Renal cortex interstitium (tissue), 11 donors: ENCODE results near the gene CYP4F8. TPM values are rescaled to one million over a fixed set of nuclear protein-coding genes. Genes with fewer than 3 reads are reported as not detected.
"Not testable (repeated sequence)": the region's sequence is repeated elsewhere in the genome, so short reads cannot be mapped to it uniquely, and the experiment has no call there.

Experiments used
- DNase-seq, 11 donors: peaks; one replicate each; pipeline ENCODE4 v3.0.0-alpha.2; 2013; ENCODE audit warnings: low read depth in 9 of 11, low spot score in 4 of 11; ENCODE audit errors: extremely low read depth in 1 of 11
- polyA plus RNA-seq, 3 donors: library from polyadenylated mRNA; unstranded; fragments of 120-200 nt; gene quantifications; one replicate each; pipeline ENCODE4 v1.2.1, GENCODE V29; 2013; ENCODE audit not compliant: insufficient read length in 3 of 3

CYP4F8 gene
- polyA plus RNA-seq, 3 donors, result not detected

- DNase-seq, result no peak
These were observed 26.0 kb downstream of the CYP4F8 start for GRCh38 chr19:15640904-15641597.

- DNase-seq, result no peak
These were observed 27.0 kb downstream of the CYP4F8 start for GRCh38 chr19:15641901-15642491.

GRCh38 chr19:15642807-15643206, 27.8 kb downstream of the CYP4F8 start:
- DNase-seq, result no peak

- DNase-seq, result no peak
These were observed 28.4 kb downstream of the CYP4F8 start for GRCh38 chr19:15643387-15643786.

GRCh38 chr19:15644066-15644741, 29.2 kb downstream of the CYP4F8 start:
- DNase-seq, result no peak

- DNase-seq, result no peak
These were observed 29.8 kb downstream of the CYP4F8 start for GRCh38 chr19:15644816-15645215.

- DNase-seq, result no peak
These were observed 34.5 kb downstream of the CYP4F8 start for GRCh38 chr19:15649526-15649925.

- DNase-seq, result not testable (repeated sequence)
These were observed 35.1 kb downstream of the CYP4F8 start for GRCh38 chr19:15650123-15650522.

GRCh38 chr19:15651791-15652190, 36.8 kb downstream of the CYP4F8 start:
- DNase-seq, result no peak

GRCh38 chr19:15652559-15653278, 37.7 kb downstream of the CYP4F8 start:
- no peak for DNase-seq

GRCh38 chr19:15656467-15656866, 41.4 kb downstream of the CYP4F8 start:
- no peak for DNase-seq

- DNase-seq, result no peak
These were observed 48.2 kb downstream of the CYP4F8 start for GRCh38 chr19:15663247-15663646.

- no peak for DNase-seq
These were observed 51.2 kb downstream of the CYP4F8 start for GRCh38 chr19:15666186-15666585.

GRCh38 chr19:15666883-15667282, 51.9 kb downstream of the CYP4F8 start:
- DNase-seq, result no peak

GRCh38 chr19:15669440-15669839, 54.4 kb downstream of the CYP4F8 start:
- DNase-seq, result no peak

- no peak for DNase-seq
These were observed 54.9 kb downstream of the CYP4F8 start for GRCh38 chr19:15669891-15670290.

- DNase-seq, result no peak
These were observed 56.3 kb downstream of the CYP4F8 start for GRCh38 chr19:15671237-15671821.

GRCh38 chr19:15671891-15672579, 57.0 kb downstream of the CYP4F8 start:
- no peak for DNase-seq
